Thyroid gland (tissue), 4 donors: ENCODE data around the gene SYMPK.

ENCODE experiments used
- CTCF ChIP-seq, 6 experiments: fragments of 200-600 bp in 3 of 6; fragments of 450-650 bp in 3 of 6; sonication (generic) in 3 of 6; IDR thresholded peaks; one replicate each; pipeline ENCODE4 v1.5.1; 2016 to 2019; ENCODE audit warnings: antibody characterized with exemption in 6 of 6, mild to moderate bottlenecking in 2 of 6, inconsistent platforms in 1 of 6, moderate library complexity in 1 of 6
- POLR2A ChIP-seq, 2 donors: fragments of 450-650 bp; IDR thresholded peaks; one replicate each; pipeline ENCODE4 v1.6.1; 2017; ENCODE audit warnings: antibody characterized with exemption in 2 of 2, mild to moderate bottlenecking in 2 of 2, moderate library complexity in 1 of 2

GRCh38 chr19:45782820-45783785 is 79.8 kb downstream of the SYMPK start:
- no peak for TF ChIP-seq CTCF (IDR thresholded peaks at IDR 0.05)
- no peak for TF ChIP-seq POLR2A (IDR thresholded peaks at IDR 0.05)
